Tibial nerve (tissue), 4 donors: ENCODE measurements around the gene PLCB4.

Experiments
- EP300 ChIP-seq, 2 donors: sonication (generic); formaldehyde crosslinking; IDR thresholded peaks; one replicate each; pipeline ENCODE4 v1.6.1; 2017; ENCODE audit warnings: antibody characterized with exemption in 2 of 2, mild to moderate bottlenecking in 1 of 2
- POLR2A ChIP-seq, 2 donors: fragments of 450-650 bp; IDR thresholded peaks; one replicate each; pipeline ENCODE4 v1.6.1; 2017; ENCODE audit warnings: antibody characterized with exemption in 2 of 2, mild to moderate bottlenecking in 2 of 2, moderate library complexity in 2 of 2
- TF ChIP-seq, protein P1 (sequence below), 5 experiments: fragments of 200-600 bp in 3 of 5; fragments of 450-650 bp in 2 of 5; sonication (generic) in 3 of 5; IDR thresholded peaks; one replicate each; pipeline ENCODE4 v1.5.1; 2016 to 2019; ENCODE audit warnings: antibody characterized with exemption in 5 of 5, mild to moderate bottlenecking in 3 of 5, moderate library complexity in 2 of 5

DNA sequence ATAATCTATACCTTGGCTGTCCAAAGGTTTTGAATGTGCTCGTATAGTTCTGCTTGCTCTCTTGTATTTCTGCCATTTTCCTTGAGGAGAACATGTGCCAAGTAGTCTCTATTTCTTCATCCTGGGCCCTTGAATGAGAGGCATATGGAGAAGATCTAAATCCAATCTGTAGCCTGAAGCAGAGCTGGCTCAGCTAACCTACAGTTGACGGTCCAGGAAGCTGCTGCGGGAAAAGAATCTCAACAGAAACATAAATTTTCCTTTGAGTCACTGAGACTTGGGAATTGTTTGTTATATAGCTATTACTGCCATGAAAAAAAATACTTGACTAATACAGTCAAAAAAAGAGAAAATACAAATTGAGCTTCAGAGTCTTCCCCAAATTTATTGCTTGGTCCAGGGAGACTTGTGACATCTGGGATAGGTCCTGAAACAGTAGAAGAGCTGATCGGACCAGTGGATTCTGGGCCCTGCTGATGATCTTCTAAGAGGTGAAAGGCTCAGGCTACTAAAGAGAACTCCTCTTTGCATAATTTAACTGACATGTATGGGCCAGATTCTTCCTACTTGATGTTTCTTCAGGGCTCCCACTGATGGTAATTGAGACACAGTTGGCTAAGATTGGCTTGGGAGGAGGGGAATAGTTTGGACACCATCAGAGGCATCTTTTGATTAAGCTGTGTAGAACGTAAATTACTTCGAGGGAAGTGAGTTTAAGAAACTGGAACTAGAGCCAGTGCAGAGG, 29.9 kb upstream of the PLCB4 start:
- no peak for TF ChIP-seq POLR2A (IDR thresholded peaks at IDR 0.05)
- TF ChIP-seq, protein P1, sequence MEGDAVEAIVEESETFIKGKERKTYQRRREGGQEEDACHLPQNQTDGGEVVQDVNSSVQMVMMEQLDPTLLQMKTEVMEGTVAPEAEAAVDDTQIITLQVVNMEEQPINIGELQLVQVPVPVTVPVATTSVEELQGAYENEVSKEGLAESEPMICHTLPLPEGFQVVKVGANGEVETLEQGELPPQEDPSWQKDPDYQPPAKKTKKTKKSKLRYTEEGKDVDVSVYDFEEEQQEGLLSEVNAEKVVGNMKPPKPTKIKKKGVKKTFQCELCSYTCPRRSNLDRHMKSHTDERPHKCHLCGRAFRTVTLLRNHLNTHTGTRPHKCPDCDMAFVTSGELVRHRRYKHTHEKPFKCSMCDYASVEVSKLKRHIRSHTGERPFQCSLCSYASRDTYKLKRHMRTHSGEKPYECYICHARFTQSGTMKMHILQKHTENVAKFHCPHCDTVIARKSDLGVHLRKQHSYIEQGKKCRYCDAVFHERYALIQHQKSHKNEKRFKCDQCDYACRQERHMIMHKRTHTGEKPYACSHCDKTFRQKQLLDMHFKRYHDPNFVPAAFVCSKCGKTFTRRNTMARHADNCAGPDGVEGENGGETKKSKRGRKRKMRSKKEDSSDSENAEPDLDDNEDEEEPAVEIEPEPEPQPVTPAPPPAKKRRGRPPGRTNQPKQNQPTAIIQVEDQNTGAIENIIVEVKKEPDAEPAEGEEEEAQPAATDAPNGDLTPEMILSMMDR (IDR thresholded peaks at IDR 0.05), result no peak
- no peak for TF ChIP-seq EP300 (IDR thresholded peaks at IDR 0.05)
